Stromal cell of bone marrow (primary cell): ENCODE results near the gene BCOR.

Source experiments
- DNase-seq: peaks from one replicate; pipeline ENCODE4 v3.0.0-alpha.2; 2012; ENCODE audit warnings: low read depth

The BCOR gene

DNA sequence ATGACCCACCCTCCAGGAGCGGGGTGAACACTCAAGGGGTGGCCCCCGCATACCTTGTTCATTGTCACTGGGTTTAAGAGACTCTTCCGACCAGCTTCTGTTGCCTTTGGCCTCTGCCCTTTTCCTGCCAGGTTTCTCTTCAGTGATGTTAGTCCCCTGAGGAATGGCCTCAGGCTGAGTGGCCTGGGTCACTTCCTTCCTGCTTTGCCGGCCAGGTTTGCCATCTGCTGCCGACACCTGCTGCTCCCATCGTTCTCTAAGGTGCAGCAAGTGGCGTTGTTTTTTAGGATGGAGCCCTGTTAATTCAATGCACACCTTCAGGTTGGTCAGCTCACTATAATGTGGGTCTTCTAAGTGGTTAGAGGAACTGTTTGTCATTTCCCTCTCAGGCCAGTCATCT, 34.2 kb downstream of the BCOR start:
- no peak for DNase-seq

DNA sequence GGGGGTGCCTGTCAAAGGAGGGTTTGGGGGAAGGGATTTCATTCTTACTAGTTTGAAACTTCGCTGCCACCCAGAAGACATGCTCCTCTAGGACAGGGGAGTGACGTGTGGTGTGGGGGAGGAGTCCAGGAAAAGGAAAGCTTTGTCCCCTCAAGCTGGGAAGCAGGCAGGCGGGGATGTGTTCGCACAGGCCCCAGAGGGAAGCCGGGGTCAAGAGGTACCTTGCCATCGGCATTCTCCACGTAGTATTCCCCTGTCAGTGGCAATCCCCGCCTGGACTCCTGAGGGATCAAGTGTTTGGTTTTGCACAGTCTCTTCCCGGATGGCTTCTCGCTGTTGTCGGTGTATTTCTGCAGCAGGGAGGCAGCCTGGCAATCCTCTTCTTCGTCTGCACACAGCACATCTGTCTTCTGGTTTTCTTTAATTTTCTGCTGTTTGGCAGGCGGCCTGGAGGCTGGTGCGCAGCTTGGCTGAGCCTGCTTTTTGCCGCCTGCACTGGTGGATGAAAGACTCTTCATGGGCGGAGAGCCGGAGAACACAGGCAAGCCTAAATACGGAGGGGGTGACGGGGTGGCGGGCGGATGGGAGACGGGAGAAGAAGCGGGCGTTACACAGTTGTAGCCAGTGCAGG, 35.1 kb downstream of the BCOR start:
- no peak for DNase-seq

- no peak for DNase-seq
Measured at GRCh38 chrX:40061871-40062524, 35.8 kb downstream of the BCOR start.

DNA sequence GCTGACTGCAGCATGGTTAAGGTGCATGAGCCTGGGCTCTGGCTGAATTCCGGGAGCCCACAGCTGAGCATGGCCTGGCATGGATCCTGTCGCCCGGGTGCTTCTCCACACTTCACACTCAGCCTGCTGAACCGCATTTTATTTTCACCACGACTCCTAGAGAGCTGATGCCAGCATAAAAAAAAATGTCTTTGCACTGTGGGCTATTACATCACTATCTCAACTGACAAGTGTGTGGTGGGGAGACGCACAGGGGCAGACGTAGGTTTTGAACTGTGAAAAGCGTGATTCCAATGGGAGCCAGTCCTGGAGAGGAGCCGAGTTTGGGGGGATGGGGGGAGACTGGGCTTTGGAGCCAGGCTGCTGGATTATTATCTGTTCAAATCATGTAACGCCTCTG, 36.8 kb downstream of the BCOR start:
- DNase-seq = no peak

GRCh38 chrX:40060356-40060845, 37.4 kb downstream of the BCOR start:
- DNase-seq = no peak

GRCh38 chrX:40058719-40059118, 39.0 kb downstream of the BCOR start:
- no peak for DNase-seq

DNA sequence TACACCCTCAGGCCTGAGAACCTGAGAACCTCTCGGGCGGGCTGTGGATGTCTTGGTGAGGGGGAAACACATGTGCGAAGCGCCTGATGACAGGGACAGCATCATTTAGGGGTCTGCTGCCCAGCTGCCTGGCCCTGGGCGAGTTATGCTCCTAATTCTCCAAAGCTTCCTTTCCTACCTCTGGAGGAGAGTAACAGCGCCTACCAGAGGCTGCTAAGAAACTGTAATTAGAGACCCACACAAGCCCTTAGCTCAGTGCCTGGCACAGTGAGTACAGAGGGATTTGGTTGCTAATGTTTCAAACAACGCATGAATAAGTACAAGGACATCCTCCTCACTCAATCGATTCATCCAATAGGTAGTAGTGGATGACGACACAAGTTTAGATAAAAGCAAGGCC, 40.4 kb downstream of the BCOR start:
- no peak for DNase-seq

GRCh38 chrX:40056420-40056819, 41.3 kb downstream of the BCOR start:
- no peak for DNase-seq

DNA sequence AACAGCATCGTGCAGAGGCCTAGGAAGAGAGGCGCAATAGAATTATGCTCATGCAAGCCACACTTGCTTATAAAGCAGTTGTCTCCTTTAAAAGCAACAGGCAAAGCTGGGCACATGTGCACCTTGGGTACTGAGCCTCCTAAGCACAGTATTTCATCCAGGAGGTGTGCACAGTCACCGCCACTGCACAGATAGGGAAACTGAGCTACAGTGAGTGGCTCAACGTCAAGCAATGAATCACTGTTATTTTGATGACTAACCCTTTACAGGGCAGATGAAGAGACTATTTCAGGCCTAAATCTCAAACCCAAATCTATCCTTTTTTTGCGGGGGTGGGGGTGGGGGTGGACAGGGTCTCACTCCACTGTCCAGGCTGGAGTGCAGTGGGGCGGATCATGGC, 42.3 kb downstream of the BCOR start:
- no peak for DNase-seq

GRCh38 chrX:40054793-40055192, 43.0 kb downstream of the BCOR start:
- DNase-seq = no peak

GRCh38 chrX:40050532-40050931, 47.2 kb downstream of the BCOR start:
- no peak for DNase-seq

DNA sequence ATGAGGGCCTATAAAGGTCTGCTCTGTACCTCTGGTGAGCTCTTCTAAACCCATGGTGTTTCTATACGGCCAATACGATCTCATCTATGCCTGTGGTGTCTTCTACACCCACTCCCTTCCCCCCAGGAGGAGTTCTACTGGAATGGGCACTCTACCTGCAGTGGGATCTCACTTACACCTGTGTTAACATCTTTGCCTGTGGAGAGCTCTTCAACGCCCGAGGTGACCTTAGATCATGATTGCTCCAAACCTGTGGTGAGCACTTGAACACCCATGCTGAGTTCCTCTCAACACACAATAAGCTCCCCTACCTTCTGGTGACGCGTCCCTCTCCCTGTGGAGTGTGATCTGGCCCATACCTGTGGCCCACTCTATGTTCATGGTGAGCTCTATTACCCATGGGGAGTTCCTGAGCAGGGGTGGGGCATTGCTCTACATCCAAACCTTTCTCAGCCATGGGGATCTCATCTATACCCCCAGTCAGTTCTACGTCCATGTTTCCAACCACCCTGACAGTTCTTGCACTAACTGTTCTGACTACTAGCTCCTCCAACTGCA, 48.6 kb downstream of the BCOR start:
- no peak for DNase-seq

DNA sequence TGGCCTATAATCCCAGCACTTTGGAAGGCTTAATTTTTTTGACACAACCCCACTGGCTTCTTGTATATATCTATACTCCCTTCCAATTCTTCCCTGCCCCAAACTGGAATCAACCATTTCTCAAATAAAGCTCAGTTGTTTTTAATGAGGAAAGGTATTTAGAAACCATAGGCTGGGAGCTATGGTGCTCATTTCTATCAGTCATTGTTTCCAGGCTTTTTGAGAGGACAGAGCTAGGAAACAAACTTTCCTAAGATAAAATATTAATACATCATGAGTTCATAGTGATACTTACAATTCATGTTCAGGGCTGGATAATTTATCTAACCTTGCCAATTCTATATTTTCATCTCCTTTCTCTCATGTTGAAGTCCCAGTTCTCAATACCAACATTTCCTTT, 50.3 kb downstream of the BCOR start:
- DNase-seq = no peak

GRCh38 chrX:40043895-40044294, 53.9 kb downstream of the BCOR start:
- no peak for DNase-seq

DNA sequence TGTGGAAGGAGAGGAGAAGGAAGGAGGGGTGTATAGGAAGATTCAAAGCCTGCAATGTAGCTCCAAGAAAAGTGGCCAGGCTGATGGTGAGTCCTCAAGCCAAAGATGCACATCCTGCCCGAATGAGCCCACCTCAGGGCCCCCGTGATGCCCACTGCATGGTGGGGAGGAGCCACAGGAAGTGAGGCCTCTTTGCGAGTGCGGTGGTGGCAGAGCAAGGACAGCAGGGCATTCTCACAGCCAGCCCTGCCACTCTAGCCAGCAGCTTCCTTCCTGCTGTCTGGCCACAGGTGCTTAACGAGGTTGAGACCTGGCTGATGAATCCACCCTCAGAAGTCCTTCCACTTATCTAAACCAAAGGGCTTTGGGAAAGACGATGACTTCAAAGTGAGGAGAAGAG, 55.8 kb downstream of the BCOR start:
- no peak for DNase-seq

DNA sequence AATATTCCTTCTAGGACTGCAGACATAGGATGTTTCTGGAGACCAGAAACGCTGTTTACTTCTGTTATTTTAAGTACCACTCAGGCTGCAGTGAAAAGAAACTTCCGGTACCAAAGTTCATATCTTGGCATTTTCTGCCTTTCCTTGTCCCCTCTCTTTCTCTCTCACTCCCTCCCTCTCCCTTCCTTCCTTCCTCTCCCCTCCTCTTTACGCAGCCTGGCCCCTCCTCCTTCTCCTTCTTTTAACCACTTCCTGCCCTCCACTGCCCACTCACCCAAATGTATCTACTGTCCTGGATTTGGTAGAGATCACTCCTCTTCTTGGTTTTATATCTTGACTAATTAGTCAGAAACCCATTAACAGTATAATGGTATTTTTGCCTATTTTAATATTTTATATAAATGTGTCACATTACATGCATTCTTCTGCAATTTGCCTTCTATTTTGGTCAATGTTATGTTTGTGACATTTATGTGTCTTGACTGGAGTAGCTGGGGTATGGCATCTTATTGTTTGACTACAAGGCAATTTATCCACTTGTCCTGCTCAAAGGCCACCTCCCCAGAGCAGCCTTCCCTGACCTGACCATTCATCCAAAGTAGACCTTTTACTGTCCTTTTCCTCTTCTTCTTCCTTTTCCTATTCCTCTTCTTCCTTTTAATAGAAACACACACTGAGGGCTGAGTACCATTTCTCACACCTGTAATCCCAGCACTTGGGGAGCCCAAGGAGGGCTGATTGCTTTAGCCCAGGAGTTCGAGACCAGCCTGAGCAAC, 56.9 kb downstream of the BCOR start:
- no peak for DNase-seq

- DNase-seq = no peak
Measured at GRCh38 chrX:40039887-40040286, 57.9 kb downstream of the BCOR start.

DNA sequence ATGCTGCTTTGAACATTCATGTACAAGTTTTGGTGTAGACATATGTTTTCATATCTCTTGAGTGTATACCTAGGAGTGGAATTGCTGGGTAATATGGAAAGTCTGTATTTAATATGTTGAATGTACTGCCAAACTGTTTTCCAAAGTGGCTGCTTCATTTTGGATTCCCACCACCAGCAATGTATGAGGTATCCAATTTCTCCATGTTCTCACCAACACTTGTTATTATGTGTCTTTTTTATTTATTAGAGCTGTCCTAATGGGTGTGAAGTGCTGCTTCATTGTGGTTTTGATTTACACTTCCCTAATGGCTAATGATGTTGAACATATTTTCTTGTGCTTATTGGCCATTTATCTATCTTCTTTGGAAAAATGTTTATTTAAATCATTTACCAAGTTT, 60.4 kb downstream of the BCOR start:
- DNase-seq = no peak

- no peak for DNase-seq
Measured at GRCh38 chrX:40035726-40036125, 62.0 kb downstream of the BCOR start.

GRCh38 chrX:40031911-40032310, 65.8 kb downstream of the BCOR start:
- DNase-seq = no peak

DNA sequence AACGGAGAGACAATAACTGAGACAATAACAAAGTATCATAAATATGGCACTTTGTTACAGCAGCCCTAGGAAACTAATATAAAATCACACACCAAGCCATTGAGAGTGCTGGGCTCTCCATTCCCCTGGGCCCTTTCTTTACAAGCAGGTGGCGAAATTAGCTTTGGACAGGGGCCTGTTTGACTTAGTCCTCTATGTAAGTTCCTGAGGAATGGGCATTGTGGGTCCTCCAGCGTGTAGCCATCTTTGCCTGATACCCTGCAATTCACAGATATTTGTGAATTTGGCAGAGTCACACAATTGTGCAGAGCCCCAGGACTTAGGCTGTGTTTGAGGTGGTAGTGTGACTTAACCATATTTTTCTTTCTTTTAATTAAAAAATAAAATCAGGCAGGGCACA, 67.6 kb downstream of the BCOR start:
- no peak for DNase-seq

DNA sequence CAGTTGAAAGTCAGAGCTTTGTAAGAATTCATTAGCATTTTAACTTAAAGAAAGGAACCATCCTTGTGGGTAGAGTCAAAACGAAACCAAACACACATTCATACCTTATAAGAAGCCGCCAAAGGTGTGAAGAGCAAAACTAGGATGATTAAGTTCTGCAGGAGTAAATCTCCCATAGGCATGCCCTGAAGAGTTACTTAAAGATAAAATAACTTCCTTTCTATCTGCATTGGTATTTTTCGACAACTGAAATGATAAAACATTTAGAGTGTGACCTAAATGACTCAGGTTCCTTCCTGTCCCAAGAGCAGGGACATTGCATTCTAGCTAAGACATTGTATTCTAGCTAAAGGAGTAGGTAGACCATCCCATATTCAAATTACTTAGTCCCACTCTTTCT, 75.3 kb downstream of the BCOR start:
- no peak for DNase-seq

GRCh38 chrX:40021647-40022046, 76.1 kb downstream of the BCOR start:
- DNase-seq = no peak
